K562 (cell line): Measurements from ENCODE around the gene RAB4B. TPM values are rescaled to one million over a fixed set of nuclear protein-coding genes. Genes with fewer than 3 reads are reported as not detected.

ENCODE experiments used
- ATF1 ChIP-seq, 2 experiments: fragments of 450-650 bp in 1 of 2; IDR thresholded peaks; 2 replicates each; pipeline ENCODE4 v1.6.1; 2016; ENCODE audit warnings: missing compliant biosample characterization in 1 of 2, missing genetic modification characterization in 1 of 2
- CAMTA2 ChIP-seq: fragments of 250-450 bp; sonication (Bioruptor Pico); conservative IDR thresholded peaks from 2 replicates; pipeline ENCODE4 v1.5.1; 2022
- CBX2 ChIP-seq: fragments of 200-600 bp; sonication (generic); IDR thresholded peaks from one replicate; pipeline ENCODE4 v1.6.1; 2012; ENCODE audit warnings: mild to moderate bottlenecking, low read length, inconsistent platforms; ENCODE audit not compliant: insufficient read depth, poor library complexity, severe bottlenecking
- EZH2 ChIP-seq: IDR thresholded peaks from 2 replicates; pipeline ENCODE4 v1.6.1; 2012; ENCODE audit warnings: low read depth, mild to moderate bottlenecking, inconsistent platforms, low read length, borderline replicate concordance
- FOXJ2 ChIP-seq: fragments of 200-800 bp; sonication (Bioruptor generic); IDR thresholded peaks from 2 replicates; pipeline ENCODE4 v1.6.1; 2016; ENCODE audit warnings: missing genetic modification characterization, missing compliant biosample characterization
- GATAD2A ChIP-seq: fragments of 450-650 bp; IDR thresholded peaks from 2 replicates; pipeline ENCODE4 v1.6.1; 2017
- NFYB ChIP-seq: IDR thresholded peaks from 2 replicates; pipeline ENCODE4 v1.6.1; 2011; ENCODE audit warnings: mild to moderate bottlenecking, moderate library complexity; ENCODE audit not compliant: insufficient read length; ENCODE audit errors: extremely low read depth
- SMAD3 ChIP-seq: fragments of 450-650 bp; formaldehyde crosslinking; conservative IDR thresholded peaks from 2 replicates; pipeline ENCODE4 v1.4.0; 2020; ENCODE audit warnings: mild to moderate bottlenecking
- TAF1 ChIP-seq: IDR thresholded peaks from 2 replicates; pipeline ENCODE4 v1.6.1; 2011; ENCODE audit warnings: mild to moderate bottlenecking, low read length, moderate library complexity; ENCODE audit not compliant: insufficient read depth, control insufficient read depth, severe bottlenecking; ENCODE audit errors: extremely low read depth
- YBX1 ChIP-seq: fragments of 450-650 bp; IDR thresholded peaks from 2 replicates; pipeline ENCODE4 v1.7.1; 2016; ENCODE audit warnings: mild to moderate bottlenecking
- ZNF134 ChIP-seq: fragments of 250-450 bp; sonication (Bioruptor Pico); conservative IDR thresholded peaks from 2 replicates; pipeline ENCODE4 v1.4.0; 2020
- ZNF324 ChIP-seq: fragments of 250-450 bp; sonication (Bioruptor Pico); IDR thresholded peaks from 2 replicates; pipeline ENCODE4 v1.4.0; 2020; ENCODE audit warnings: mild to moderate bottlenecking
- ZNF41 ChIP-seq: fragments of 250-450 bp; sonication (Bioruptor Pico); conservative IDR thresholded peaks from 2 replicates; pipeline ENCODE4 v1.4.0; 2020; ENCODE audit warnings: mild to moderate bottlenecking
- polyA plus RNA-seq, 8 experiments: library from polyadenylated mRNA; depleted of rRNA in 4 of 8; stranded (reverse) in 5 of 8; unstranded in 3 of 8; fragments of >200 nt; fragmentation: Nextera tagmentation in 2 of 8; fragmentation: Illumina TruSeq in 1 of 8; extraction: Ambion mirVana in 2 of 8; extraction: Trizol in 1 of 8; gene quantifications; 2 replicates each; pipeline versions ENCODE4 v1.2.1 to v1.2.3, GENCODE V29; 2011 to 2014; ENCODE audit warnings: inconsistent platforms in 1 of 8, missing spikeins in 1 of 8
- total RNA-seq, 7 experiments: library from RNA; depleted of rRNA in 6 of 7; stranded (reverse); fragments of >200 nt in 6 of 7; fragmentation: Illumina TruSeq in 2 of 7; extraction: Trizol in 2 of 7; gene quantifications; 2 replicates each; pipeline versions ENCODE4 v1.2.1 to v1.2.3, GENCODE V29; 2011 to 2021; ENCODE audit warnings: low replicate concordance in 1 of 7
- TF ChIP-seq, protein P1 (sequence below): fragments of 450-650 bp; IDR thresholded peaks from 2 replicates; pipeline ENCODE4 v1.6.1; 2017; ENCODE audit warnings: mild to moderate bottlenecking, moderate library complexity
- TF ChIP-seq, protein P2 (sequence below): fragments of 150-350 bp; conservative IDR thresholded peaks from 2 replicates; pipeline ENCODE4 v1.6.1; 2014; ENCODE audit warnings: low read length
- TF ChIP-seq, protein P3 (sequence below): fragments of 250-450 bp; sonication (Bioruptor Pico); IDR thresholded peaks from 2 replicates; pipeline ENCODE4 v1.5.0; 2021
- TF ChIP-seq, protein P4 (sequence below): fragments of 200-800 bp; sonication (Bioruptor generic); IDR thresholded peaks from 2 replicates; pipeline ENCODE4 v1.6.1; 2017; ENCODE audit warnings: missing genetic modification characterization, missing compliant biosample characterization
- TF ChIP-seq, protein P5 (sequence below): fragments of 450-650 bp; IDR thresholded peaks from 2 replicates; pipeline ENCODE4 v1.7.1; 2018; ENCODE audit warnings: mild to moderate bottlenecking, low read depth; ENCODE audit not compliant: partially characterized antibody

Gene RAB4B
- total and polyA plus RNA-seq, 9 of the 15 experiments (the other 6 are each of a cell fraction or from before 2014, with no cell fraction given) = 0.28 to 20.4 (median 9.0) TPM

DNA sequence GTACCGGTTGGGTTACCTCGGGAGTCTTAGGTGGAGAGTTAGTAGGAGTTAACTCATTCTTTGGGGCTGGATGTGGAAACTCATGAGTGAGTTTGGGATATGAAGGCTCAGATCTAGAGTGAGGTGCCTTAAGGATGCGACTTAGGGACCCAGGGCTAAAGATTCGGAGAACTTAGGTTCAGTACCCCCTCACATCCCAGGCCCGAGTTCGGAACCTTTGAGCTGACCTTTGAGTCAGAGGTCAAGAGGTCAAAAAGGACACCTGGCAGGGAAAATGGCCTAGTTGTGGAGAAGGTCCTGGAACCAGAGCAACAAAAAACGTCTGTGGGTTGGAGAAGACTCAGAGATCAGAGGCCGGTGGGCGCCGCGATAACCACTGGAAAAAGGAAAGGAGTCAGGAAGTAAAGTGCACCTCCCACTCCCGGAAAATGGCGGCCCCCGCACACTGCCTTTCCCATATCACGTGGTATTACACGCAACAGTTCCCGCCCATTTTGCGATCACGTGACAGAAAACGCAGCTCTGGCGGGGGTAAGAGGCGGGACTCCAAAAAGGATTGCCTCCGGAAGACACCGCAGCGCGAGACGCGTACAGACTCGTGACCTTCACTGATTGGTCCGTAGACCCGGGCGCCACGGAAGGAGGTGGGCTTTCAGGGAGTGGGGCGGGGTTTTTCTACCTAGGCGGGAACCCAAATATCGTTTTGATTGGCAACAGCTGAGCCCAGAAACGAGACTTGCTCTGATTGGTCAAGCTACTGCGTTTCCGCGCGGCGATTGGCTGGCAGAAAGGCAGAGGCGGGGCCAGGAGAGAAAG lies 27.8 kb upstream of the RAB4B start, which contains the start of gene ACTMAP (continued):
- TF ChIP-seq, protein P1, sequence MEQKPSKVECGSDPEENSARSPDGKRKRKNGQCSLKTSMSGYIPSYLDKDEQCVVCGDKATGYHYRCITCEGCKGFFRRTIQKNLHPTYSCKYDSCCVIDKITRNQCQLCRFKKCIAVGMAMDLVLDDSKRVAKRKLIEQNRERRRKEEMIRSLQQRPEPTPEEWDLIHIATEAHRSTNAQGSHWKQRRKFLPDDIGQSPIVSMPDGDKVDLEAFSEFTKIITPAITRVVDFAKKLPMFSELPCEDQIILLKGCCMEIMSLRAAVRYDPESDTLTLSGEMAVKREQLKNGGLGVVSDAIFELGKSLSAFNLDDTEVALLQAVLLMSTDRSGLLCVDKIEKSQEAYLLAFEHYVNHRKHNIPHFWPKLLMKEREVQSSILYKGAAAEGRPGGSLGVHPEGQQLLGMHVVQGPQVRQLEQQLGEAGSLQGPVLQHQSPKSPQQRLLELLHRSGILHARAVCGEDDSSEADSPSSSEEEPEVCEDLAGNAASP = no peak
- TF ChIP-seq NFYB (peak; percentile 83), CBX2 (no peak), YBX1 (no peak), ATF1 (CRISPR knock-in tag; IDR thresholded peaks at IDR 0.05) (no peak), ATF1 (tag; IDR thresholded peaks at IDR 0.05) (peak; percentile 97), TAF1 (peak; percentile 53), FOXJ2 (no peak), SMAD3 (CRISPR knock-in tag) (0 out of 2 replicates have a peak, but pooled peaks have one; percentile 12), EZH2 (no peak), ZNF41 (CRISPR knock-in tag) (0 out of 2 replicates have a peak, but pooled peaks have one; percentile 40), ZNF324 (CRISPR knock-in tag) (no peak), CAMTA2 (no peak), ZNF134 (CRISPR knock-in tag) (no peak), GATAD2A (no peak)
- TF ChIP-seq, protein P2, sequence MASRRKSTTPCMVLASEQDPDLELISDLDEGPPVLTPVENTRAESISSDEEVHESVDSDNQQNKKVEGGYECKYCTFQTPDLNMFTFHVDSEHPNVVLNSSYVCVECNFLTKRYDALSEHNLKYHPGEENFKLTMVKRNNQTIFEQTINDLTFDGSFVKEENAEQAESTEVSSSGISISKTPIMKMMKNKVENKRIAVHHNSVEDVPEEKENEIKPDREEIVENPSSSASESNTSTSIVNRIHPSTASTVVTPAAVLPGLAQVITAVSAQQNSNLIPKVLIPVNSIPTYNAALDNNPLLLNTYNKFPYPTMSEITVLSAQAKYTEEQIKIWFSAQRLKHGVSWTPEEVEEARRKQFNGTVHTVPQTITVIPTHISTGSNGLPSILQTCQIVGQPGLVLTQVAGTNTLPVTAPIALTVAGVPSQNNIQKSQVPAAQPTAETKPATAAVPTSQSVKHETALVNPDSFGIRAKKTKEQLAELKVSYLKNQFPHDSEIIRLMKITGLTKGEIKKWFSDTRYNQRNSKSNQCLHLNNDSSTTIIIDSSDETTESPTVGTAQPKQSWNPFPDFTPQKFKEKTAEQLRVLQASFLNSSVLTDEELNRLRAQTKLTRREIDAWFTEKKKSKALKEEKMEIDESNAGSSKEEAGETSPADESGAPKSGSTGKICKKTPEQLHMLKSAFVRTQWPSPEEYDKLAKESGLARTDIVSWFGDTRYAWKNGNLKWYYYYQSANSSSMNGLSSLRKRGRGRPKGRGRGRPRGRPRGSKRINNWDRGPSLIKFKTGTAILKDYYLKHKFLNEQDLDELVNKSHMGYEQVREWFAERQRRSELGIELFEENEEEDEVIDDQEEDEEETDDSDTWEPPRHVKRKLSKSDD = no peak; the same call in 1 of the 2 replicates
- TF ChIP-seq, protein P3, sequence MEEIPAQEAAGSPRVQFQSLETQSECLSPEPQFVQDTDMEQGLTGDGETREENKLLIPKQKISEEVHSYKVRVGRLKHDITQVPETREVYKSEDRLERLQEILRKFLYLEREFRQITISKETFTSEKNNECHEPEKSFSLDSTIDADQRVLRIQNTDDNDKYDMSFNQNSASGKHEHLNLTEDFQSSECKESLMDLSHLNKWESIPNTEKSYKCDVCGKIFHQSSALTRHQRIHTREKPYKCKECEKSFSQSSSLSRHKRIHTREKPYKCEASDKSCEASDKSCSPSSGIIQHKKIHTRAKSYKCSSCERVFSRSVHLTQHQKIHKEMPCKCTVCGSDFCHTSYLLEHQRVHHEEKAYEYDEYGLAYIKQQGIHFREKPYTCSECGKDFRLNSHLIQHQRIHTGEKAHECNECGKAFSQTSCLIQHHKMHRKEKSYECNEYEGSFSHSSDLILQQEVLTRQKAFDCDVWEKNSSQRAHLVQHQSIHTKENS (CRISPR knock-in tag) = no peak
- TF ChIP-seq, protein P4, sequence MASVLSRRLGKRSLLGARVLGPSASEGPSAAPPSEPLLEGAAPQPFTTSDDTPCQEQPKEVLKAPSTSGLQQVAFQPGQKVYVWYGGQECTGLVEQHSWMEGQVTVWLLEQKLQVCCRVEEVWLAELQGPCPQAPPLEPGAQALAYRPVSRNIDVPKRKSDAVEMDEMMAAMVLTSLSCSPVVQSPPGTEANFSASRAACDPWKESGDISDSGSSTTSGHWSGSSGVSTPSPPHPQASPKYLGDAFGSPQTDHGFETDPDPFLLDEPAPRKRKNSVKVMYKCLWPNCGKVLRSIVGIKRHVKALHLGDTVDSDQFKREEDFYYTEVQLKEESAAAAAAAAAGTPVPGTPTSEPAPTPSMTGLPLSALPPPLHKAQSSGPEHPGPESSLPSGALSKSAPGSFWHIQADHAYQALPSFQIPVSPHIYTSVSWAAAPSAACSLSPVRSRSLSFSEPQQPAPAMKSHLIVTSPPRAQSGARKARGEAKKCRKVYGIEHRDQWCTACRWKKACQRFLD (CRISPR knock-in tag) = peak; percentile 78
- TF ChIP-seq, protein P5, sequence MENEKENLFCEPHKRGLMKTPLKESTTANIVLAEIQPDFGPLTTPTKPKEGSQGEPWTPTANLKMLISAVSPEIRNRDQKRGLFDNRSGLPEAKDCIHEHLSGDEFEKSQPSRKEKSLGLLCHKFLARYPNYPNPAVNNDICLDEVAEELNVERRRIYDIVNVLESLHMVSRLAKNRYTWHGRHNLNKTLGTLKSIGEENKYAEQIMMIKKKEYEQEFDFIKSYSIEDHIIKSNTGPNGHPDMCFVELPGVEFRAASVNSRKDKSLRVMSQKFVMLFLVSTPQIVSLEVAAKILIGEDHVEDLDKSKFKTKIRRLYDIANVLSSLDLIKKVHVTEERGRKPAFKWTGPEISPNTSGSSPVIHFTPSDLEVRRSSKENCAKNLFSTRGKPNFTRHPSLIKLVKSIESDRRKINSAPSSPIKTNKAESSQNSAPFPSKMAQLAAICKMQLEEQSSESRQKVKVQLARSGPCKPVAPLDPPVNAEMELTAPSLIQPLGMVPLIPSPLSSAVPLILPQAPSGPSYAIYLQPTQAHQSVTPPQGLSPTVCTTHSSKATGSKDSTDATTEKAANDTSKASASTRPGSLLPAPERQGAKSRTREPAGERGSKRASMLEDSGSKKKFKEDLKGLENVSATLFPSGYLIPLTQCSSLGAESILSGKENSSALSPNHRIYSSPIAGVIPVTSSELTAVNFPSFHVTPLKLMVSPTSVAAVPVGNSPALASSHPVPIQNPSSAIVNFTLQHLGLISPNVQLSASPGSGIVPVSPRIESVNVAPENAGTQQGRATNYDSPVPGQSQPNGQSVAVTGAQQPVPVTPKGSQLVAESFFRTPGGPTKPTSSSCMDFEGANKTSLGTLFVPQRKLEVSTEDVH = peak; percentile 84
